ENCODE data around the gene RABGEF1.
"Not testable (repeated sequence)": the region's sequence is repeated elsewhere in the genome, so short reads cannot be mapped to it uniquely, and the experiment has no call there.

The RABGEF1 gene

GRCh38 chr7:66847523-66847855 lies 107.0 kb downstream of the RABGEF1 start:
- not testable (repeated sequence) for ATAC-seq

- no peak for ATAC-seq
- 0 out of 2 replicates have a peak, but pooled peaks have one; percentile 17 for TF ChIP-seq PATZ1 (CRISPR knock-in tag; IDR thresholded peaks at IDR 0.05; ENCODE audit: borderline replicate concordance)
- no peak for TF ChIP-seq GLIS3 (CRISPR knock-in tag; IDR thresholded peaks at IDR 0.05)
- TF ChIP-seq ZFP3 (CRISPR knock-in tag; IDR thresholded peaks at IDR 0.05) = peak; percentile 79; the same call in 1 of the 2 replicates
- TF ChIP-seq TCF4 (CRISPR knock-in tag; IDR thresholded peaks at IDR 0.05; ENCODE audit: borderline replicate concordance) = no peak
- TF ChIP-seq ZNF8 (CRISPR knock-in tag; IDR thresholded peaks at IDR 0.05) = peak; percentile 29; the same call in 1 of the 2 replicates
- TF ChIP-seq ISL1 (CRISPR knock-in tag; IDR thresholded peaks at IDR 0.05) = peak; percentile 60; the same call in 1 of the 2 replicates
- peak; percentile 86; the same call in 1 of the 2 replicates for TF ChIP-seq CSDC2 (CRISPR knock-in tag; IDR thresholded peaks at IDR 0.05)
Measured at GRCh38 chr7:66847879-66848790, 107.6 kb downstream of the RABGEF1 start.

GRCh38 chr7:66859339-66859738 lies 118.8 kb downstream of the RABGEF1 start:
- no peak for TF ChIP-seq ZFP3 (CRISPR knock-in tag; IDR thresholded peaks at IDR 0.05)
- no peak for TF ChIP-seq RARB (CRISPR knock-in tag; IDR thresholded peaks at IDR 0.05)
- no peak for TF ChIP-seq CSRNP3 (CRISPR knock-in tag; IDR thresholded peaks at IDR 0.05)
- TF ChIP-seq ZFP30 (CRISPR knock-in tag; IDR thresholded peaks at IDR 0.05) = no peak
- TF ChIP-seq TOX (CRISPR knock-in tag; IDR thresholded peaks at IDR 0.05; ENCODE audit: borderline replicate concordance) = no peak
- no peak for TF ChIP-seq SNAI2 (CRISPR knock-in tag; IDR thresholded peaks at IDR 0.05)
- TF ChIP-seq CREB5 (CRISPR knock-in tag; IDR thresholded peaks at IDR 0.05; ENCODE audit: low read depth) = no peak
- no peak for TF ChIP-seq ZNF565 (CRISPR knock-in tag; conservative IDR thresholded peaks at IDR 0.05; ENCODE audit: low read depth)
- no peak for TF ChIP-seq OSR1 (CRISPR knock-in tag; IDR thresholded peaks at IDR 0.05)
- TF ChIP-seq TCF4 (CRISPR knock-in tag; IDR thresholded peaks at IDR 0.05; ENCODE audit: borderline replicate concordance) = no peak
- TF ChIP-seq GLIS3 (CRISPR knock-in tag; IDR thresholded peaks at IDR 0.05) = no peak
- no peak for TF ChIP-seq ZNF8 (CRISPR knock-in tag; IDR thresholded peaks at IDR 0.05)
- TF ChIP-seq PATZ1 (CRISPR knock-in tag; IDR thresholded peaks at IDR 0.05; ENCODE audit: borderline replicate concordance) = no peak
- no peak for TF ChIP-seq ZNF70 (CRISPR knock-in tag; IDR thresholded peaks at IDR 0.05)
- ATAC-seq = no peak

GRCh38 chr7:66859794-66860645 lies 119.5 kb downstream of the RABGEF1 start:
- no peak; the same call in 2 of the 3 replicates for ATAC-seq
- TF ChIP-seq TCF4 (CRISPR knock-in tag; IDR thresholded peaks at IDR 0.05; ENCODE audit: borderline replicate concordance) (no peak), ISL1 (CRISPR knock-in tag; IDR thresholded peaks at IDR 0.05) (no peak), ESRRG (CRISPR knock-in tag; IDR thresholded peaks at IDR 0.05) (no peak), ARNTL (CRISPR knock-in tag; IDR thresholded peaks at IDR 0.05; ENCODE audit: borderline replicate concordance, low read depth) (no peak), TOX (CRISPR knock-in tag; IDR thresholded peaks at IDR 0.05; ENCODE audit: borderline replicate concordance) (no peak), ZC3H10 (CRISPR knock-in tag; IDR thresholded peaks at IDR 0.05) (no peak), PATZ1 (CRISPR knock-in tag; IDR thresholded peaks at IDR 0.05; ENCODE audit: borderline replicate concordance) (no peak), OSR1 (CRISPR knock-in tag; IDR thresholded peaks at IDR 0.05) (no peak), CSRNP3 (CRISPR knock-in tag; IDR thresholded peaks at IDR 0.05) (no peak), GLIS3 (CRISPR knock-in tag; IDR thresholded peaks at IDR 0.05) (no peak), BACH2 (CRISPR knock-in tag; IDR thresholded peaks at IDR 0.05; ENCODE audit: borderline replicate concordance) (no peak), CSDC2 (CRISPR knock-in tag; IDR thresholded peaks at IDR 0.05) (no peak), ZNF565 (CRISPR knock-in tag; conservative IDR thresholded peaks at IDR 0.05; ENCODE audit: low read depth) (no peak), CREB5 (CRISPR knock-in tag; IDR thresholded peaks at IDR 0.05; ENCODE audit: low read depth) (no peak), ZNF70 (CRISPR knock-in tag; IDR thresholded peaks at IDR 0.05) (no peak)
